HG03108 (cell line): ENCODE measurements around the gene SLC16A9.
"Not testable (repeated sequence)": the region's sequence is repeated elsewhere in the genome, so short reads cannot be mapped to it uniquely, and the experiment has no call there.

Experiments used
- ATAC-seq: cut with Tn5 transposase; IDR thresholded peaks from one replicate; pipeline ENCODE4 v1.9.1; 2021; ENCODE audit warnings: moderate library complexity; ENCODE audit not compliant: unreplicated experiment

SLC16A9 gene

DNA sequence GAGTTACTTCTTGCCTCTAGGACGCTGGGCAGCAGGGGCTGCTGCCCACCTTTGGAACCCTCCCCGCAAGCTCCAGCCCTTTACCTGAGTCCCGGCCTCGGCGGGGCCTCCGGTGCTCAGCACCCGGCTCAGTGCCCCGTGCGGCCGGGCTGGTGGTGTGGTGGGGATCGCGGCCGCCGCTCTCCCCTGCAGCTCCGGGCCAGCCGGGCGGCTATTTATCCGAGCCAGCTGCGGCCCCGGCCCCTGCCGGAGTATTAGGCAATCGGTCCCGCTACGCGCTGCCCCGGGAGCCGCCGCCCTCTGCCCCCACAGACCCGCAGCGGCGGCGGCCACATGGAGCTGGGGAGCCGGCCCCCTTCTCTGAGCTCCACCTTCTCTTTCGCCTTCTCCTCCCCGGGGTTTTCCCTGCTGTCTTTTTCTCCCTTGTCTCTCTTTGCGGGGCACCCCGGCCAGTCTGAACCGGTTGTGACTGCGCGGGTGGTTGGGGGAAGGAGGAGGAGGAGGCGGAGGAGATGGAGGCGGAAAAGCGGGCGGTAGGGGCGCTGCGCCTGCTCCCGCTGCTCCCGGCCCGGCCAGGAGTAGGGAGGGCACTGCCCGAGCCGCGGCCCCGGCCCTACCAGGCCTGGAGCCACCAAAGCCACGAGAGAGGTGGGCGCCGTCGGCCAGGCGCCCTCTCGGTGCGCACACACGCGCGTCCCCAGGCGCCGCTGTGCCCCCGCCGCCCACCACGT, at the start of gene SLC16A9:
Gene SLC16A9, minus strand, starts transcription at position 456 of the 731 bp plus-strand sequence. CDS start 25,559 bp downstream, outside the sequence.
- ATAC-seq = peak; percentile 79

GRCh38 chr10:59757966-59758365, 48.3 kb upstream of the SLC16A9 start:
- no peak for ATAC-seq

GRCh38 chr10:59754951-59755350, 45.3 kb upstream of the SLC16A9 start:
- ATAC-seq = no peak

DNA sequence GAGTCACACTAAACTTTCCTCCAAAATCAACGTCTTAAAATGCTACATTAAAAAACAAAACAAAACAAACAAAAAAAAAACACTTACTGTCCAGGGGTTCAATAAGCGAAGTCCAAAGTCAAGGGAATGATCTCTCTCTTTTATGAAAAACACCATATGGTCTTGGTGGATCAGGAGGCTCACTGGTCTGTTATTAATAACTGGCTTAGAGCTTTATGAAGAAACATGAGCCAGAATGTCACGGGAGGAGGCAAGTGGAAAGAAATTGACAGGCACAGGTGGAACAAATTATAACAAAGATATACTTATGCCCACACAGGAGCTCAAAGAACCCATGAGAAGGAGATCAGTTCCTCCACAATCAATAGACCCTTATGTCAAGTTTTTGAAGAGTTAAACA, 43.6 kb upstream of the SLC16A9 start, which contains the start of gene MRLN:
Gene MRLN, minus strand, starts transcription at position 189 of the 400 bp plus-strand sequence.
- no peak for ATAC-seq

DNA sequence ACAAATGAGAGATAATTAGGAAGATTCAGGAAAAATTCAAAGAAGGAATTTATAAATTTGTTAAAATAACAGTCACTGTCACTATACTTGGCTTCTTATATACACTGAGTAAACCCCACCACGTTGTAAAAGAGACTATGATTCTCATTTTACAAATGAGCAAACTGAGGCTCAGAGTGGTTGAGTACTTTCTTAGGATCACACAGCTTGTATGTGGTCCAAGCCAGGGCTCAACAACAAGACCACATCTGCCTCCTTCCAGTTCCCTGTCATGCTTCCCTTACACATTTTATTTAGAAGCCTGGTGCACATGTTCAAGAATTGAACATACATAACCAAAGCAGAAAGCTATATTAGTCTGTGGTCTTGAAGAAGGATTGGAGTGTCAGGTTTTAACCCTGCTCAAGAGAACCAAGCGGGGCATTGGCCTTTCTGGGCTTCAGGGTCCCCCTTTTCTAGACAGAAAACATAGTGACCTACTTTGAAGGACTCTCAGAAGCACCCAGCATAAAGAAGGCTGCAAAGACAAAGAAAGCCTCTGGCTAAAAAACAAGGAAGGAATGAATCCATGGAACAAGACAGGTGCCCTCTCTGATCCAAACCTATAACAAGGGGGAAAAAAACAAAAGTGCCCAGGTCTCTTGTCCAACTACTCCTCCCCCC, 42.8 kb upstream of the SLC16A9 start:
- no peak for ATAC-seq

DNA sequence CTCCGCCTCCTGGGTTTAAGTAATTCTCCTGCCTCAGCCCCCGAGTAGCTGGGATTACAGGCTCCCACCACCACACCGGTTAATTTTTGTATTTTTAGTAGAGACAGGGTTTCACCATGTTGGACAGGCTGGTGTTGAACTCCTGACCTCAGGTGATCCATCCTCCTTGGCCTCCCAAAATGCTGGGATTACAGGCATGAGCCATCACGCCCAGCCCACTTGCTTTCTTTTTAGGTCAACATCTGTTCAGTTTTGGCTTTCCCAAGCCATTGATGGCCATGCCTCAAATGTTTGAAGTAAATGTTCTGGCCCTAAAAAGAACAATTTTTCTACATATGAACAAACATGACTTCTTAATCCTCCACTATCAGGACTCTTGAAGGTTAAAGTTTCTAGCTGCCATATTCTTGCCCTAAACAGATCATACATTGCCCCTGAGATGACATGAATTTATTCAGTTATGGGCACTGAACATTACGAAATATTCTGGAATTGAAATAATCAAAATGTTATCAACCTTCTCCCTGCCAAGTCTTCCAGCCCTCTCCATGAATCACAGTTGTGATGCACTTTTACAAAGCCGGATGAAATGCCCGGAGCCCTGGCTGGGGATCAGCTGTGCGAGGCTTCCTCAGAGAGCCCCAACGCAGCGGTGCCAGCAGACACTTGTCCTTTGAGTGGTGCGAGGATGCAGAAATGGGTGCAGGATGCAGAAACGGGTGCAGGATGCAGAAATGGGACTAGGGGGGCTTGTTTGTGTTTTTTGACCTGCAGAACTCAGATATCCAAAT, 40.7 kb upstream of the SLC16A9 start:
- ATAC-seq = no peak

- no peak for ATAC-seq
These were observed 39.2 kb upstream of the SLC16A9 start for GRCh38 chr10:59748834-59749233.

DNA sequence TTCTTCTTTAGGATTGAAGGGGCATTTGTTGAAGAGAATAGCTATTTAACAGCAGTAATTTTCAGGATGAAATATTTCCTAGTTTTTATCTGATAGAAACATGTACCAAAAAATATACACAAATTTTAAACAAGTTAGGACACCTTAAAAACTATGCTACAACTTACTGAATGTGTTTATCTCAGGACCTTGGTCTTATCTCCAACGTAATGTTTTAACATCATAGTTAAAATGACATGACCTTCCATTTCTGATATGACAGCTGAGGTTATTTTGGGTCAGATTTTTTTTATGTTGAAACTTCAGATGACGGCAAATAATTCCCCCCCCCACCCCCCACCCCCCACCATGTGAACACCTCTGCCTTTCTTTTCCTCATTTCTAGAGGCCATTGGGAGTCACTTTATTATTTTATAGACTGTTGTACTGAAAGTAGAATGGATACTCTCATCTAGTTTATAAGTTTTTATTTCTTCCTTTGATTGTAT, 35.6 kb upstream of the SLC16A9 start:
- no peak for ATAC-seq

GRCh38 chr10:59744762-59745161, 35.1 kb upstream of the SLC16A9 start:
- not testable (repeated sequence) for ATAC-seq

GRCh38 chr10:59744156-59744555, 34.5 kb upstream of the SLC16A9 start:
- ATAC-seq = not testable (repeated sequence)

DNA sequence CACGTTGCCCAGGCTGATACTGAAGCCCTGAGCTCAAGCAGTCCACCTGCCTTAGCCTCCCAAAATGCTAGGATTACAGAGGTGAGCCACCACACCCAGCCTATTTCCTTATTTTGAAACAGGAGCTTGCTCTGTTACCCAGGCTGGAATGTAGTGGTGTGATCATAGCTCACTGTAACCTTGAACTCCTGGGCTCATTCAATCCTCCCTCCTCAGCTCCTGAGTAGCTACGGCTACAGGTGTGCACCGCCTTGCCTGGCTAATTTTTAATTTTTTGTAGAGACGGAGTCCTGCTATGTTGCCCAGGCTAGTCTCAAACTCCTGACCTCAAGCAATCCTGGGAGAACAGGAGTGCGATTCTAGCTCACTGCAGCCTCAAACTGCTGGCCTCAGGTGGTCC, 31.9 kb upstream of the SLC16A9 start:
- no peak for ATAC-seq

GRCh38 chr10:59741048-59741447, 31.4 kb upstream of the SLC16A9 start:
- ATAC-seq = no peak

DNA sequence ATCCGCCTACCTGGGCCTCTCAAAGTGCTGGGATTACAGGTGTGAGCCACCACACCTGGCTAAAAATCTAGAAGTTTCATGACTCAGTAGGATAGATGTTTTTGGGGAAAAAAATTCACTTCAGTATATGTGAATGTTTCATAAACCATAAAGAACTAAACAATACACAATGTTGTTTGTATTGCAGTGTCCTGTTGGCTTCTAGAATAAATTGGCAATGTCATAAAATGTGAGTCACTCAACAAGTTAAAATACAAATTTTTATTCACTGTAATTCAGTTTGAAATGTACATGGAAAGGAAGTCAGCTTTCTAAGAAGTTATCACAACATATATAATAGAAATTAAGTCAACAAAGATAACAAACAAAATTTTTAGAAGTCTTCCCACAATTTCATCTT, 27.1 kb upstream of the SLC16A9 start:
- no peak for ATAC-seq

DNA sequence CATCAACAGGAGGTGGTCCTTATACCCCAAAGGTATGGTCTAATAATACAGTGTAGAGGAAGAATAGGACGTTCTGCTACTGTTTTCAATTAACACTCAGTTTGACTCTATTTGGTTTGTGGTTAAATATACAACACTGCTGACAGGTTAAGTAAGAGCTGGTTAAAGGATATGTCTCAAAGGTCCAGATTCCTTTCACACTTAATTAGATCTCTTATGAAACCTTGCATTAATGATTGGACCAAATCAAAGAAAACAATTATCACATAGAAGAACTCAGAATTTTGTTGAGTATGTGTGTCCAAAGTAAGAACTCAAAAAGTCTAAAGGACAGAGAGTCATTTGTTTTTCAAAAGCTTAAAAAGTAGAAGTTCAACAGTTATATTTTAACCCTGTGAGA, 25.6 kb upstream of the SLC16A9 start:
- ATAC-seq = no peak

- ATAC-seq = no peak
These were observed 24.4 kb upstream of the SLC16A9 start for GRCh38 chr10:59734014-59734462.

DNA sequence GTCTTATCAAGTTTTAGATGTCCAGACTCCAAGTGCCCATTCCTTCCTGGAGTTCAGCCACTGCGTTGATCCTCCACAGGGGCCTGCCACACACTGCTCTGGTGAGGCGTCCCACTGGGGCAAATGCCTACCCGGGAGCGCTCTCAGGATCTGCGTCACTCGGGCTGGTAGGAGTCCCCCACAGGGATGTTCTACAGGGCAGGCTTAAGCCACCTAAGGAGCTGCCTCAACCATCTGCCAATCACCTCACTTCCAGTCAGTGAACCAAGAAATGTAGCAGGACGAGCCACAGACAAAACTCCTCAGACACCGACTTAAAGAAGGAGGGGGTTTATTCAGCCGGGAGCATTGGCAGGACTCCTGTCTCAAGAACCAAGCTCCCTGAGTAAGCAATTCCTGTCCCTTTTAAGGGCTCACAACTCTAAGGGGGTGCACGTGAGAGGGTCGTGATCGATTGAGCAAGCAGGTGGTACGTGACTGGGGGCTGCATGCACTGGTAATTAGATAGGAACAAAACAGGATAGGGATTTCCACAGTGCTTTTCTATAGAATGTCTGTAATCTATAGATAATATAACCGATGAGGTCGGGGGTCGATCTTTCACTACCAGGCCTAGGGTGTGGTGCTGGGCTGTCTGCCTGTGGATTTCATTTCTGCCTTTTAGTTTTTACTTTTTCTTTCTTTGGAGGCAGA, 23.8 kb upstream of the SLC16A9 start:
- not testable (repeated sequence) for ATAC-seq

GRCh38 chr10:59732849-59733248, 23.2 kb upstream of the SLC16A9 start:
- not testable (repeated sequence) for ATAC-seq

GRCh38 chr10:59729167-59729566, 19.5 kb upstream of the SLC16A9 start:
- ATAC-seq = not testable (repeated sequence)

DNA sequence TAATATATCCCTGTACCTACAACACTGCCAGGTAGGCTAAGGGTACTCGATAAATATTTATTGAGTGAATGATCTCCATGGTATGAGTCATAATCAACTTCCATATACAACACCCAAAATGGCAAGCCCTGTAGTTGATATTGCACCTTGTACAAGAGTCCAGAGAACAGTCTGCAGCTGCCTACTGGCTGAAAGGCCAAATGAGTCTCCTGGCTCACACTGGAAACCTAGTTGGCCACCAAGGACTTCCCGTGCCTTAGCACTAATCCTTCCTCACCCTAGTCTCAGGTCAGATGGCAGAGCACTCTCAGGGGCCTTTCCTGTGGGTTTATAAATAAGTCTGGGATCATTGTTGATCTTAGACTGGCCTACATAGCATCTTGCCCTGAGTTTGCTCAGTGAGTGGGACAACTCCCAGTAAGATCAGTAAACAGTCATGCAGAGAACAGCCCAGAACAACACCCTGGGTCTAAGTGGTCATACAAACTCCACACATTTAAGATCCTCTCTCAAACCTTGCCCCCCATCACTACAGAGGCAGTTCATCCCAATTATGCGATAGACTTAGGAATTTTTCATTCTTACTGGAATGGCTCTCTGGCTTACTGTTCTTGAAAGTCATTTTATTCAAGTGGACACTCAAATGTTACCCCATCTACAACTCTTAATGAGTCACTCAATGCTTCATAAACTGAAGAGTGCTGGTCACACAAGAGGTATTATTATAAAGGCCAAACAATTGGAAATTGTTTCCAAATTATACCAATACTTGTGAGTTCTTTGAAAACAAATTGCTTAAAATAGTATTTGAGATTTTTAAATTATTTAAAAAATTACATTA, 14.7 kb upstream of the SLC16A9 start:
- ATAC-seq = no peak

GRCh38 chr10:59720377-59720776, 10.7 kb upstream of the SLC16A9 start:
- no peak for ATAC-seq
